HEK293 (cell line): ENCODE data around the gene SETD1B.

Experiments
- ATF2 ChIP-seq: fragments of 450-650 bp; formaldehyde crosslinking; IDR thresholded peaks from 2 replicates; pipeline ENCODE4 v1.5.1; 2016; ENCODE audit warnings: missing biosample characterization, missing genetic modification characterization, low read depth
- GLI2 ChIP-seq: fragments of 450-650 bp; formaldehyde crosslinking; IDR thresholded peaks from 2 replicates; pipeline ENCODE4; 2017; ENCODE audit warnings: missing biosample characterization, missing genetic modification characterization, low read depth, borderline replicate concordance
- IKZF3 ChIP-seq: fragments of 450-650 bp; IDR thresholded peaks from 2 replicates; pipeline ENCODE4 v1.5.0; 2018; ENCODE audit warnings: missing biosample characterization, mild to moderate bottlenecking, missing genetic modification characterization, moderate library complexity
- REPIN1 ChIP-seq: fragments of 450-650 bp; formaldehyde crosslinking; IDR thresholded peaks from 2 replicates; pipeline ENCODE4 v1.5.1; 2017; ENCODE audit warnings: missing biosample characterization, missing genetic modification characterization, low read depth
- SCRT1 ChIP-seq: fragments of 450-650 bp; formaldehyde crosslinking; IDR thresholded peaks from 2 replicates; pipeline ENCODE4 v1.5.1; 2016; ENCODE audit warnings: missing biosample characterization, missing genetic modification characterization, borderline replicate concordance
- TCF7L2 ChIP-seq: IDR thresholded peaks from 2 replicates; pipeline ENCODE4 v1.6.1; 2011; ENCODE audit warnings: low read depth, mild to moderate bottlenecking, inconsistent platforms, low read length, moderate library complexity, borderline replicate concordance
- ZNF112 ChIP-seq: fragments of 450-650 bp; formaldehyde crosslinking; IDR thresholded peaks from 2 replicates; pipeline ENCODE4 v1.5.0; 2017; ENCODE audit warnings: missing biosample characterization, missing genetic modification characterization
- ZNF133 ChIP-seq: fragments of 450-650 bp; formaldehyde crosslinking; IDR thresholded peaks from 2 replicates; pipeline ENCODE4 v1.5.1; 2016; ENCODE audit warnings: missing biosample characterization, missing genetic modification characterization
- ZNF148 ChIP-seq: fragments of 450-650 bp; formaldehyde crosslinking; IDR thresholded peaks from 2 replicates; pipeline ENCODE4 v1.5.0; 2017; ENCODE audit warnings: missing biosample characterization, missing genetic modification characterization, borderline replicate concordance
- ZNF157 ChIP-seq: fragments of 450-650 bp; formaldehyde crosslinking; IDR thresholded peaks from 2 replicates; pipeline ENCODE4 v1.5.1; 2016; ENCODE audit warnings: missing biosample characterization, missing genetic modification characterization
- ZNF174 ChIP-seq: fragments of 450-650 bp; formaldehyde crosslinking; IDR thresholded peaks from 2 replicates; pipeline ENCODE4 v1.5.0; 2017; ENCODE audit warnings: missing biosample characterization, mild to moderate bottlenecking, missing genetic modification characterization
- ZNF223 ChIP-seq: fragments of 450-650 bp; formaldehyde crosslinking; IDR thresholded peaks from 2 replicates; pipeline ENCODE4 v1.5.1; 2016; ENCODE audit warnings: missing biosample characterization, missing genetic modification characterization
- ZNF24 ChIP-seq: fragments of 450-650 bp; formaldehyde crosslinking; IDR thresholded peaks from 2 replicates; pipeline ENCODE4 v1.5.1; 2016; ENCODE audit warnings: missing biosample characterization, missing genetic modification characterization
- ZNF324 ChIP-seq: fragments of 450-650 bp; formaldehyde crosslinking; IDR thresholded peaks from 2 replicates; pipeline ENCODE4 v1.5.1; 2016; ENCODE audit warnings: missing biosample characterization, missing genetic modification characterization
- ZNF350 ChIP-seq: fragments of 450-650 bp; formaldehyde crosslinking; IDR thresholded peaks from 2 replicates; pipeline ENCODE4 v1.5.0; 2017; ENCODE audit warnings: missing biosample characterization, mild to moderate bottlenecking, missing genetic modification characterization
- ZNF398 ChIP-seq: fragments of 450-650 bp; formaldehyde crosslinking; IDR thresholded peaks from 2 replicates; pipeline ENCODE4 v1.5.1; 2017; ENCODE audit warnings: missing biosample characterization, missing genetic modification characterization
- ZNF473 ChIP-seq: fragments of 450-650 bp; formaldehyde crosslinking; IDR thresholded peaks from 2 replicates; pipeline ENCODE4 v1.5.1; 2017; ENCODE audit warnings: missing biosample characterization, missing genetic modification characterization
- ZNF529 ChIP-seq: fragments of 450-650 bp; formaldehyde crosslinking; IDR thresholded peaks from 2 replicates; pipeline ENCODE4 v1.5.1; 2017; ENCODE audit warnings: missing genetic modification characterization, missing biosample characterization; ENCODE audit not compliant: insufficient replicate concordance
- ZNF544 ChIP-seq: fragments of 450-650 bp; formaldehyde crosslinking; IDR thresholded peaks from 2 replicates; pipeline ENCODE4 v1.5.0; 2017; ENCODE audit warnings: missing biosample characterization, missing genetic modification characterization
- ZNF580 ChIP-seq: fragments of 450-650 bp; formaldehyde crosslinking; IDR thresholded peaks from 2 replicates; pipeline ENCODE4 v1.5.1; 2016; ENCODE audit warnings: missing biosample characterization, missing genetic modification characterization
- ZNF623 ChIP-seq: fragments of 450-650 bp; formaldehyde crosslinking; IDR thresholded peaks from 2 replicates; pipeline ENCODE4 v1.5.1; 2016; ENCODE audit warnings: missing biosample characterization, missing genetic modification characterization
- ZNF624 ChIP-seq: fragments of 450-650 bp; formaldehyde crosslinking; IDR thresholded peaks from 2 replicates; pipeline ENCODE4 v1.5.1; 2017; ENCODE audit warnings: missing biosample characterization, missing genetic modification characterization
- ZNF692 ChIP-seq: fragments of 450-650 bp; formaldehyde crosslinking; IDR thresholded peaks from 2 replicates; pipeline ENCODE4 v1.5.1; 2016; ENCODE audit warnings: missing biosample characterization, missing genetic modification characterization
- ZNF704 ChIP-seq: fragments of 450-650 bp; formaldehyde crosslinking; IDR thresholded peaks from 2 replicates; pipeline ENCODE4 v1.5.1; 2016; ENCODE audit warnings: missing biosample characterization, missing genetic modification characterization
- ZNF768 ChIP-seq: fragments of 450-650 bp; formaldehyde crosslinking; IDR thresholded peaks from 2 replicates; pipeline ENCODE4 v1.5.1; 2018; ENCODE audit warnings: missing biosample characterization, mild to moderate bottlenecking, missing genetic modification characterization
- ZNF777 ChIP-seq: fragments of 450-650 bp; formaldehyde crosslinking; IDR thresholded peaks from 2 replicates; pipeline ENCODE4 v1.5.1; 2017; ENCODE audit warnings: missing biosample characterization, missing genetic modification characterization, borderline replicate concordance
- ZNF785 ChIP-seq: fragments of 450-650 bp; formaldehyde crosslinking; IDR thresholded peaks from 2 replicates; pipeline ENCODE4 v1.5.1; 2016; ENCODE audit warnings: missing biosample characterization, missing genetic modification characterization
- ZSCAN16 ChIP-seq: fragments of 450-650 bp; formaldehyde crosslinking; IDR thresholded peaks from 2 replicates; pipeline ENCODE4 v1.5.1; 2016; ENCODE audit warnings: missing biosample characterization, missing genetic modification characterization
- ZSCAN23 ChIP-seq: fragments of 450-650 bp; formaldehyde crosslinking; IDR thresholded peaks from 2 replicates; pipeline ENCODE4 v1.5.1; 2016; ENCODE audit warnings: missing biosample characterization, missing genetic modification characterization
- ZSCAN4 ChIP-seq: fragments of 450-650 bp; formaldehyde crosslinking; IDR thresholded peaks from 2 replicates; pipeline ENCODE4 v1.5.1; 2017; ENCODE audit warnings: missing biosample characterization, missing genetic modification characterization

The SETD1B gene

GRCh38 chr12:121839106-121839992 is 35.5 kb downstream of the SETD1B start (continued):
- TF ChIP-seq ZNF704 (tag by site-specific recombination) (no peak), ZNF473 (tag by site-specific recombination) (no peak), ZSCAN23 (tag by site-specific recombination) (no peak), ATF2 (no peak), ZNF112 (tag by site-specific recombination) (no peak), ZNF623 (tag by site-specific recombination) (no peak), ZNF133 (tag by site-specific recombination) (no peak), REPIN1 (tag by site-specific recombination) (no peak), ZNF24 (tag by site-specific recombination) (no peak), ZNF544 (tag by site-specific recombination) (no peak), ZNF785 (tag by site-specific recombination) (no peak), GLI2 (no peak), ZNF624 (tag by site-specific recombination) (no peak), ZNF157 (tag by site-specific recombination) (no peak), TCF7L2 (no peak), ZSCAN4 (tag by site-specific recombination) (no peak), ZSCAN16 (tag by site-specific recombination) (no peak), ZNF768 (tag by site-specific recombination) (no peak), ZNF529 (no peak), SCRT1 (peak; percentile 69; the same call in 1 of the 2 replicates), ZNF580 (tag by site-specific recombination) (no peak), IKZF3 (tag by site-specific recombination) (0 out of 2 replicates have a peak, but pooled peaks have one; percentile 31), ZNF148 (no peak), ZNF350 (no peak), ZNF398 (no peak), ZNF777 (tag by site-specific recombination) (no peak), ZNF223 (no peak), ZNF692 (tag by site-specific recombination) (peak; percentile 11), ZNF174 (tag by site-specific recombination) (no peak), ZNF324 (tag by site-specific recombination) (peak; percentile 44; the same call in 1 of the 2 replicates)
